SK-N-SH treated with all-trans-retinoic acid at 6 μM for 48 hours (cell line): ENCODE results near the gene ZNF792.
A peak's percentile ranks its signal among the peaks of the same experiment; 100 is the strongest.

ENCODE experiments used
- ATAC-seq: fragments of 200-7000 bp; cut with Tn5 transposase; 3 replicates; pipeline ENCODE4 v1.9.1; 2020; ENCODE audit warnings: mild to moderate bottlenecking, moderate library complexity
- ARNTL ChIP-seq: fragments of 450-650 bp; formaldehyde crosslinking; IDR thresholded peaks from 2 replicates; pipeline ENCODE4 v1.5.0; 2020; ENCODE audit warnings: low read depth, mild to moderate bottlenecking, moderate library complexity, borderline replicate concordance
- BACH2 ChIP-seq: fragments of 250-450 bp; sonication (Bioruptor Pico); IDR thresholded peaks from 2 replicates; pipeline ENCODE4 v1.9.0; 2021; ENCODE audit warnings: mild to moderate bottlenecking, borderline replicate concordance
- CREB5 ChIP-seq: fragments of 250-450 bp; sonication (Bioruptor Pico); IDR thresholded peaks from 2 replicates; pipeline ENCODE4 v1.5.1; 2020; ENCODE audit warnings: low read depth, mild to moderate bottlenecking, moderate library complexity
- CSDC2 ChIP-seq: fragments of 250-450 bp; sonication (Bioruptor Pico); IDR thresholded peaks from 2 replicates; pipeline ENCODE4 v1.5.0; 2020; ENCODE audit warnings: mild to moderate bottlenecking, moderate library complexity
- CSRNP3 ChIP-seq: fragments of 250-450 bp; sonication (Bioruptor Pico); IDR thresholded peaks from 2 replicates; pipeline ENCODE4 v1.5.1; 2021; ENCODE audit warnings: mild to moderate bottlenecking, moderate library complexity
- ESRRG ChIP-seq: fragments of 250-450 bp; sonication (Bioruptor Pico); IDR thresholded peaks from 2 replicates; pipeline ENCODE4 v1.6.1; 2021; ENCODE audit warnings: mild to moderate bottlenecking
- GLIS3 ChIP-seq: fragments of 250-450 bp; sonication (Bioruptor Pico); IDR thresholded peaks from 2 replicates; pipeline ENCODE4 v1.5.0; 2020; ENCODE audit warnings: mild to moderate bottlenecking, moderate library complexity
- ISL1 ChIP-seq: fragments of 250-450 bp; sonication (Bioruptor Pico); IDR thresholded peaks from 2 replicates; pipeline ENCODE4 v2.1.2; 2022; ENCODE audit warnings: mild to moderate bottlenecking, moderate library complexity
- OSR1 ChIP-seq: fragments of 250-450 bp; sonication (Bioruptor Pico); IDR thresholded peaks from 2 replicates; pipeline ENCODE4 v1.8.0; 2022; ENCODE audit warnings: moderate library complexity, mild to moderate bottlenecking, inconsistent platforms
- PATZ1 ChIP-seq: fragments of 250-450 bp; sonication (Bioruptor Pico); IDR thresholded peaks from 2 replicates; pipeline ENCODE4 v1.8.0; 2020; ENCODE audit warnings: mild to moderate bottlenecking, moderate library complexity, borderline replicate concordance
- POU6F1 ChIP-seq: fragments of 250-450 bp; sonication (Bioruptor Pico); IDR thresholded peaks from 2 replicates; pipeline ENCODE4 v1.8.0; 2021; ENCODE audit warnings: low read depth, mild to moderate bottlenecking, moderate library complexity, borderline replicate concordance
- PPARA ChIP-seq: fragments of 250-450 bp; sonication (Bioruptor Pico); IDR thresholded peaks from 2 replicates; pipeline ENCODE4 v1.5.0; 2020; ENCODE audit warnings: mild to moderate bottlenecking, borderline replicate concordance
- RARB ChIP-seq: fragments of 250-450 bp; sonication (Bioruptor Pico); IDR thresholded peaks from 2 replicates; pipeline ENCODE4 v1.8.0; 2021; ENCODE audit warnings: mild to moderate bottlenecking, moderate library complexity
- TOX ChIP-seq: fragments of 250-450 bp; sonication (Bioruptor Pico); IDR thresholded peaks from 2 replicates; pipeline ENCODE4 v1.8.0; 2021; ENCODE audit warnings: mild to moderate bottlenecking, moderate library complexity, borderline replicate concordance
- TSHZ2 ChIP-seq: fragments of 250-450 bp; sonication (Bioruptor Pico); IDR thresholded peaks from 2 replicates; pipeline ENCODE4 v1.5.0; 2020; ENCODE audit warnings: mild to moderate bottlenecking, moderate library complexity
- ZC3H10 ChIP-seq: fragments of 250-450 bp; sonication (Bioruptor Pico); IDR thresholded peaks from 2 replicates; pipeline ENCODE4 v1.5.1; 2021; ENCODE audit warnings: mild to moderate bottlenecking, moderate library complexity
- ZFP3 ChIP-seq: fragments of 250-450 bp; sonication (Bioruptor Pico); IDR thresholded peaks from 2 replicates; pipeline ENCODE4 v1.5.0; 2020; ENCODE audit warnings: mild to moderate bottlenecking, moderate library complexity
- ZFP30 ChIP-seq: fragments of 450-650 bp; formaldehyde crosslinking; IDR thresholded peaks from 2 replicates; pipeline ENCODE4 v1.5.0; 2022; ENCODE audit warnings: mild to moderate bottlenecking, moderate library complexity
- ZNF8 ChIP-seq: fragments of 450-650 bp; formaldehyde crosslinking; IDR thresholded peaks from 2 replicates; pipeline ENCODE4 v1.5.0; 2020; ENCODE audit warnings: mild to moderate bottlenecking, moderate library complexity

ZNF792 gene

GRCh38 chr19:35002037-35002535 is 38.1 kb upstream of the ZNF792 start:
- ATAC-seq, result no peak
- TF ChIP-seq TOX, result no peak
- no peak for TF ChIP-seq ZFP30 (CRISPR knock-in tag)

- ATAC-seq, result peak; percentile 35
- no peak for TF ChIP-seq BACH2 (CRISPR knock-in tag)
- no peak for TF ChIP-seq ESRRG (CRISPR knock-in tag)
- no peak for TF ChIP-seq CSDC2 (CRISPR knock-in tag)
- TF ChIP-seq TSHZ2 (CRISPR knock-in tag), result no peak
- TF ChIP-seq PATZ1 (CRISPR knock-in tag), result 0 out of 2 replicates have a peak, but pooled peaks have one; percentile 35
- TF ChIP-seq ISL1 (CRISPR knock-in tag), result no peak
- TF ChIP-seq ZC3H10 (CRISPR knock-in tag), result no peak
- TF ChIP-seq RARB (CRISPR knock-in tag), result no peak
These were observed 36.8 kb upstream of the ZNF792 start for GRCh38 chr19:35000647-35001501.

GRCh38 chr19:35000338-35000646 is 36.3 kb upstream of the ZNF792 start:
- ATAC-seq, result no peak
- TF ChIP-seq PPARA (CRISPR knock-in tag) (no peak), TSHZ2 (CRISPR knock-in tag) (no peak), POU6F1 (CRISPR knock-in tag) (no peak), PATZ1 (CRISPR knock-in tag) (no peak), GLIS3 (CRISPR knock-in tag) (no peak), ZNF8 (no peak), RARB (CRISPR knock-in tag) (no peak), BACH2 (CRISPR knock-in tag) (no peak), CREB5 (no peak), ISL1 (CRISPR knock-in tag) (no peak), ZFP3 (no peak), TOX (no peak), CSRNP3 (CRISPR knock-in tag) (no peak), ARNTL (CRISPR knock-in tag) (no peak), OSR1 (CRISPR knock-in tag) (no peak), CSDC2 (CRISPR knock-in tag) (no peak), ZC3H10 (CRISPR knock-in tag) (no peak), ZFP30 (CRISPR knock-in tag) (no peak)
